Measurements from ENCODE around the gene PDGFB.

The PDGFB gene

GRCh38 chr22:39236321-39237317, 8.2 kb downstream of the PDGFB start:
- H3K27ac ChIP-seq, result no peak overlapping the region
- no peaks in the 10 kb centered on the region for H3K9me3 ChIP-seq (ENCODE audit: severe bottlenecking)
- no peak overlapping the region for H3K4me3 ChIP-seq (ENCODE audit: low read depth, low read length)
- no peaks in the 10 kb centered on the region for H3K27me3 ChIP-seq (ENCODE audit: insufficient read depth, low read depth, severe bottlenecking)
- DNase-seq, result no peak
- H3K36me3 ChIP-seq, result no peaks in the 10 kb centered on the region
- no peak for TF ChIP-seq CTCF (IDR thresholded peaks at IDR 0.05; ENCODE audit: low read depth, low read length)

GRCh38 chr22:39234867-39235687, 9.7 kb downstream of the PDGFB start:
- no peak for DNase-seq
- Histone ChIP-seq H3K4me3 (ENCODE audit: low read depth, low read length) (no peak overlapping the region), H3K27me3 (ENCODE audit: insufficient read depth, low read depth, severe bottlenecking) (no peaks in the 10 kb centered on the region)

GRCh38 chr22:39234472-39234787, 10.4 kb downstream of the PDGFB start:
- Histone ChIP-seq H3K36me3 (no peaks in the 10 kb centered on the region), H3K4me3 (ENCODE audit: low read depth, low read length) (no peak overlapping the region), H3K27me3 (ENCODE audit: insufficient read depth, low read depth, severe bottlenecking) (no peaks in the 10 kb centered on the region), H3K27ac (no peak overlapping the region), H3K9me3 (ENCODE audit: severe bottlenecking) (no peaks in the 10 kb centered on the region)
- no peak for DNase-seq
- TF ChIP-seq CTCF (IDR thresholded peaks at IDR 0.05; ENCODE audit: low read depth, low read length), result no peak

More at GRCh38 chr22:39234867-39235687, 9.7 kb downstream of the PDGFB start:
- no peak for TF ChIP-seq CTCF (IDR thresholded peaks at IDR 0.05; ENCODE audit: low read depth, low read length)
- no peaks in the 10 kb centered on the region for H3K9me3 ChIP-seq (ENCODE audit: severe bottlenecking)
- H3K27ac ChIP-seq, result no peak overlapping the region
- no peaks in the 10 kb centered on the region for H3K36me3 ChIP-seq

- no peak for TF ChIP-seq CTCF (IDR thresholded peaks at IDR 0.05; ENCODE audit: low read depth, low read length)
- DNase-seq, result no peak
- Histone ChIP-seq H3K36me3 (no peaks in the 10 kb centered on the region), H3K9me3 (ENCODE audit: severe bottlenecking) (no peaks in the 10 kb centered on the region), H3K27me3 (ENCODE audit: insufficient read depth, low read depth, severe bottlenecking) (no peaks in the 10 kb centered on the region), H3K27ac (no peak overlapping the region), H3K4me3 (ENCODE audit: low read depth, low read length) (no peak overlapping the region)
Observed at GRCh38 chr22:39233710-39234471, 10.9 kb downstream of the PDGFB start.

GRCh38 chr22:39232806-39233709, 11.7 kb downstream of the PDGFB start:
- DNase-seq, result no peak
- Histone ChIP-seq H3K27ac (no peak overlapping the region), H3K36me3 (no peaks in the 10 kb centered on the region), H3K27me3 (ENCODE audit: insufficient read depth, low read depth, severe bottlenecking) (no peaks in the 10 kb centered on the region), H3K9me3 (ENCODE audit: severe bottlenecking) (no peaks in the 10 kb centered on the region), H3K4me3 (ENCODE audit: low read depth, low read length) (no peak overlapping the region)
- no peak for TF ChIP-seq CTCF (IDR thresholded peaks at IDR 0.05; ENCODE audit: low read depth, low read length)
